HG02642 (cell line): Measurements from ENCODE around the gene PLPP2.

Experiments
- ATAC-seq: cut with Tn5 transposase; IDR thresholded peaks from one replicate; pipeline ENCODE4 v1.9.1; 2021; ENCODE audit warnings: mild to moderate bottlenecking; ENCODE audit not compliant: unreplicated experiment, poor library complexity

Gene PLPP2

GRCh38 chr19:291006-291521 is at the start of gene PLPP2:
Gene PLPP2, minus strand, starts transcription at chr19:291403. Its CDS starts 67 bp downstream, at chr19:291336.
- no peak for ATAC-seq

- ATAC-seq = no peak
Measured at GRCh38 chr19:340620-341385, 49.6 kb upstream of the PLPP2 start.

GRCh38 chr19:339262-339887 is 48.2 kb upstream of the PLPP2 start:
- ATAC-seq = no peak

GRCh38 chr19:338421-338820 is 47.2 kb upstream of the PLPP2 start:
- no peak for ATAC-seq

GRCh38 chr19:336067-336614 is 44.9 kb upstream of the PLPP2 start:
- ATAC-seq = no peak

- no peak for ATAC-seq
Measured at GRCh38 chr19:335486-336066, 44.4 kb upstream of the PLPP2 start.

- no peak for ATAC-seq
Measured at GRCh38 chr19:335072-335471, 43.9 kb upstream of the PLPP2 start.

GRCh38 chr19:334296-335071 is 43.3 kb upstream of the PLPP2 start:
- no peak for ATAC-seq

- ATAC-seq = no peak
Measured at GRCh38 chr19:330503-330902, 39.3 kb upstream of the PLPP2 start.

GRCh38 chr19:329876-330275 is 38.7 kb upstream of the PLPP2 start:
- no peak for ATAC-seq

- ATAC-seq = no peak
Measured at GRCh38 chr19:328025-328505, 36.9 kb upstream of the PLPP2 start.

GRCh38 chr19:327291-328024 is 36.3 kb upstream of the PLPP2 start:
- no peak for ATAC-seq

- no peak for ATAC-seq
Measured at GRCh38 chr19:326871-327270, 35.7 kb upstream of the PLPP2 start.

- ATAC-seq = no peak
Measured at GRCh38 chr19:325937-326565, 34.8 kb upstream of the PLPP2 start.

- no peak for ATAC-seq
Measured at GRCh38 chr19:325173-325936, 34.2 kb upstream of the PLPP2 start.

- ATAC-seq = no peak
Measured at GRCh38 chr19:324716-325115, 33.5 kb upstream of the PLPP2 start.

GRCh38 chr19:322616-323015 is 31.4 kb upstream of the PLPP2 start:
- no peak for ATAC-seq

GRCh38 chr19:318509-318774 is 27.2 kb upstream of the PLPP2 start:
- ATAC-seq = no peak
